NT2/D1 (cell line): ENCODE measurements around the gene RUNX2.

Experiments
- YY1 ChIP-seq: IDR thresholded peaks from 2 replicates; pipeline ENCODE4 v1.6.1; 2011; ENCODE audit not compliant: insufficient read length, insufficient read depth
- ZNF274 ChIP-seq: IDR thresholded peaks from 2 replicates; pipeline ENCODE4 v1.6.1; 2011; ENCODE audit warnings: mild to moderate bottlenecking, low read depth, low read length

DNA sequence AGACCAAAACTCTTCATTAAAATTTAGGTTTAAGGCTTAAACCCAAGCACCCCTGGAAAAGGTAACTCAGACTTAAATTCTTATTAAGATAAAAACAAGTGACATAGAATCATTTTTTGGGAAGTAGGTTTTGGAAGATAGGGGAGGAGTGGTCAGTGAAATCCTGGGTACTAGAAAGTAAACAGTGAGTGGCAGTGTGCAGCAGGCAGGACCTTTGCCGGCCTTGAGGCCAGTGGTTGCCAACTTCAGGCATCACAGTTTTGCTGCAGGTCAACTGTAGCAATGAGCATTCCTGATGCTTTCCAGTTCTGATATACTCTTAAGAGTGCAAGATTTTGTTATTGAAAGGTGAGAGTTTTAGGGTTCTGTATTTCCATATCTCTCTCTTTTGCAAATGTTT lies 118.9 kb downstream of the RUNX2 start:
- TF ChIP-seq YY1 (no peak), ZNF274 (no peak)
